Measurements from ENCODE around the gene SERTAD1.

The SERTAD1 gene

GRCh38 chr19:40417643-40417981, 8.2 kb downstream of the SERTAD1 start:
- H3K36me3 ChIP-seq (ENCODE audit: low read length) = no peaks in the 10 kb centered on the region
- H3K27me3 ChIP-seq (ENCODE audit: low read length) = no peaks in the 10 kb centered on the region
- no peak overlapping the region for H3K9ac ChIP-seq (ENCODE audit: low read length)
- H3K27ac ChIP-seq (ENCODE audit: low read depth, low read length) = no peak overlapping the region
- no peaks in the 10 kb centered on the region for H3K9me3 ChIP-seq (ENCODE audit: insufficient read depth, low read length)
- H3F3A ChIP-seq (ENCODE audit: insufficient read depth) = no peaks in the 10 kb centered on the region
- no peaks in the 10 kb centered on the region for H4K20me1 ChIP-seq (ENCODE audit: low read depth, low read length)
- no peaks in the 10 kb centered on the region for H3K9me2 ChIP-seq (replicated peaks; ENCODE audit: insufficient read depth, low read length)
- H3K4me3 ChIP-seq (ENCODE audit: insufficient read depth, low read length, poor library complexity, severe bottlenecking) = no peak overlapping the region
- no peaks in the 10 kb centered on the region for H3K79me2 ChIP-seq (ENCODE audit: insufficient read depth, low read length)
- no peak overlapping the region for H2AFZ ChIP-seq (ENCODE audit: low read depth, low read length, severe bottlenecking)
- H3K4me2 ChIP-seq (ENCODE audit: low read depth, low read length, poor library complexity, severe bottlenecking) = no peak overlapping the region
- no peak for TF ChIP-seq CTCF (IDR thresholded peaks at IDR 0.05; ENCODE audit: insufficient read depth, low read length, poor library complexity, severe bottlenecking)
- no peak for TF ChIP-seq EZH2phosphoT487 (conservative IDR thresholded peaks at IDR 0.05; ENCODE audit: low read length)

- H3K27ac ChIP-seq (ENCODE audit: low read depth, low read length) = no peak overlapping the region
- H3K9me2 ChIP-seq (replicated peaks; ENCODE audit: insufficient read depth, low read length) = no peaks in the 10 kb centered on the region
- H3F3A ChIP-seq (ENCODE audit: insufficient read depth) = no peaks in the 10 kb centered on the region
- no peaks in the 10 kb centered on the region for H3K36me3 ChIP-seq (ENCODE audit: low read length)
- no peak overlapping the region for H3K4me3 ChIP-seq (ENCODE audit: insufficient read depth, low read length, poor library complexity, severe bottlenecking)
- H3K79me2 ChIP-seq (ENCODE audit: insufficient read depth, low read length) = no peaks in the 10 kb centered on the region
- no peak overlapping the region for H3K9ac ChIP-seq (ENCODE audit: low read length)
- H2AFZ ChIP-seq (ENCODE audit: low read depth, low read length, severe bottlenecking) = peak overlapping the region; percentile 62
- H3K9me3 ChIP-seq (ENCODE audit: insufficient read depth, low read length) = no peaks in the 10 kb centered on the region
- no peak for TF ChIP-seq EZH2phosphoT487 (conservative IDR thresholded peaks at IDR 0.05; ENCODE audit: low read length)
- no peak for TF ChIP-seq CTCF (IDR thresholded peaks at IDR 0.05; ENCODE audit: insufficient read depth, low read length, poor library complexity, severe bottlenecking)
- H4K20me1 ChIP-seq (ENCODE audit: low read depth, low read length) = no peaks in the 10 kb centered on the region
- H3K4me2 ChIP-seq (ENCODE audit: low read depth, low read length, poor library complexity, severe bottlenecking) = no peak overlapping the region
- no peaks in the 10 kb centered on the region for H3K27me3 ChIP-seq (ENCODE audit: low read length)
Observed at GRCh38 chr19:40416918-40417642, 8.7 kb downstream of the SERTAD1 start.

GRCh38 chr19:40415768-40416167, 10.0 kb downstream of the SERTAD1 start:
- Histone ChIP-seq H2AFZ (ENCODE audit: low read depth, low read length, severe bottlenecking) (no peak overlapping the region), H3K4me2 (ENCODE audit: low read depth, low read length, poor library complexity, severe bottlenecking) (no peak overlapping the region)

More at GRCh38 chr19:40415768-40416167, 10.0 kb downstream of the SERTAD1 start:
- H3K9me3 ChIP-seq (ENCODE audit: insufficient read depth, low read length) = no peaks in the 10 kb centered on the region
- no peaks in the 10 kb centered on the region for H3F3A ChIP-seq (ENCODE audit: insufficient read depth)
- H3K36me3 ChIP-seq (ENCODE audit: low read length) = no peaks in the 10 kb centered on the region
- H3K4me3 ChIP-seq (ENCODE audit: insufficient read depth, low read length, poor library complexity, severe bottlenecking) = no peak overlapping the region
- H3K9ac ChIP-seq (ENCODE audit: low read length) = no peak overlapping the region
- TF ChIP-seq CTCF (IDR thresholded peaks at IDR 0.05; ENCODE audit: insufficient read depth, low read length, poor library complexity, severe bottlenecking) (no peak), EZH2phosphoT487 (conservative IDR thresholded peaks at IDR 0.05; ENCODE audit: low read length) (no peak)
- no peak overlapping the region for H3K27ac ChIP-seq (ENCODE audit: low read depth, low read length)
- H3K27me3 ChIP-seq (ENCODE audit: low read length) = no peaks in the 10 kb centered on the region
- H4K20me1 ChIP-seq (ENCODE audit: low read depth, low read length) = no peaks in the 10 kb centered on the region
- no peaks in the 10 kb centered on the region for H3K9me2 ChIP-seq (replicated peaks; ENCODE audit: insufficient read depth, low read length)
- no peaks in the 10 kb centered on the region for H3K79me2 ChIP-seq (ENCODE audit: insufficient read depth, low read length)

Data from SU-DHL-6 (cell line).